Effector memory CD8-positive, alpha-beta T cell (primary cell): ENCODE results near the gene KCNN3.

Experiments used
- ATAC-seq: fragments of 150-1000 bp; cut with Tn5 transposase; replicated peaks from 2 replicates; pipeline ENCODE4 v1.10.0; 2021; ENCODE audit warnings: mild to moderate bottlenecking, moderate library complexity
- DNase-seq, 3 experiments: peaks; one replicate each; pipeline ENCODE4 v3.0.0; 2021
- H3K27ac Mint-ChIP-seq, 2 donors: one replicate each; pipeline ENCODE4 v1.8.0; 2022; ENCODE audit warnings: mild to moderate bottlenecking in 2 of 2, mixed read lengths in 2 of 2, moderate library complexity in 2 of 2
- H3K27me3 Mint-ChIP-seq, 2 donors: one replicate each; pipeline ENCODE4 v1.8.0; 2022; ENCODE audit warnings: mixed read lengths in 2 of 2
- H3K36me3 Mint-ChIP-seq: one replicate; pipeline ENCODE4 v1.8.0; 2022; ENCODE audit warnings: mild to moderate bottlenecking, moderate library complexity, mixed read lengths; ENCODE audit not compliant: insufficient read depth
- H3K4me1 Mint-ChIP-seq, 2 donors: one replicate each; pipeline ENCODE4 v1.8.0; 2022; ENCODE audit warnings: low read depth in 2 of 2, mixed read lengths in 2 of 2
- H3K4me3 Mint-ChIP-seq, 2 donors: one replicate each; pipeline ENCODE4 v1.8.0; 2022; ENCODE audit warnings: mild to moderate bottlenecking in 2 of 2, mixed read lengths in 2 of 2, moderate library complexity in 2 of 2
- H3K9me3 Mint-ChIP-seq, 2 donors: one replicate each; pipeline ENCODE4 v1.8.0; 2022; ENCODE audit warnings: mixed read lengths in 2 of 2

The KCNN3 gene

DNA sequence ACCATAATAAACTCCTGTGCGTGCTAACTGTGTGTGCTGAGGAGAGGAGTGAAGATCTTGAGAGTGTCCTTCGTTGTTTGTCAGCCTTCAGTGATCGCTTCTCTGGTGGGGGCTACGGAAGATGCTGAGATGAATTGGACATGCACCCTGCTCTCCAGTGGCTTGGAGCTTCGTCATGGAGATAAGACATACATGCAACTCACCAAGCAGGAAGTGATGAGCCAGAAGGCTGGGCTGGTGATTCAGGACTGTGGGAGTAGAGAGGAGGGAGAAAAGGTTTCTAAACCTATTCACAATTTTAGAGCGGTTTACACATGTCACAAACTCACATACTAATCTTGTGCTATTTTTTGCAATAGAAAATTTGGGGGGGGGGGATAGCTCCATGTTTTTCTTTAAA, 133.2 kb downstream of the KCNN3 start:
- ATAC-seq = no peak
- no peak for DNase-seq
- H3K27me3 Mint-ChIP-seq = peaks cover 49 to 85% of the 10 kb centered on the region in 2 donors
- peaks cover 0 to 2% of the 10 kb centered on the region in 2 donors for H3K4me1 Mint-ChIP-seq
- H3K9me3 Mint-ChIP-seq = no peaks in the 10 kb centered on the region
- no peaks in the 10 kb centered on the region for H3K36me3 Mint-ChIP-seq
- H3K27ac Mint-ChIP-seq = no peak overlapping the region
- no peak overlapping the region for H3K4me3 Mint-ChIP-seq

DNA sequence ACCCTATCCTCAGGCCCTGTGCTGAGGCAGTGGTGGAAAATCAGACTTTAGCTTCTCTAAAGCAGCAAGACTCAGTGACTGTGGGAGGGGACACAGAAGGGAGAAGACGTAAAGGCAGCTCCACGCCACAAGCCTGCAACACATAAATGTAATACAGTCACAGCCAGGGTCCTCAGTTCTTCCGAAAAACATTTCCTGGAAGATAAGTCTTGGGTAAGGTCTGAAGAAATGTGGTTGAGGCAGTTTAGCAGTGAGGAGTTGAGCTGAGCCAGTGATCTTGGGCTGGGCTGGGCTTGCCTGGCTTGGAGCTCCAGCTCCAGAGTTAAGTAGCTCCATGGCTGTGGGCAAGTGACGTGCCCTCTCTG, 134.3 kb downstream of the KCNN3 start:
- no peaks in the 10 kb centered on the region for H3K9me3 Mint-ChIP-seq
- H3K27me3 Mint-ChIP-seq = peaks cover 48 to 85% of the 10 kb centered on the region in 2 donors
- peaks cover 0 to 2% of the 10 kb centered on the region in 2 donors for H3K4me1 Mint-ChIP-seq
- no peak overlapping the region for H3K4me3 Mint-ChIP-seq
- DNase-seq (no peak), ATAC-seq (no peak)
- H3K36me3 Mint-ChIP-seq = no peaks in the 10 kb centered on the region
- H3K27ac Mint-ChIP-seq = no peak overlapping the region

DNA sequence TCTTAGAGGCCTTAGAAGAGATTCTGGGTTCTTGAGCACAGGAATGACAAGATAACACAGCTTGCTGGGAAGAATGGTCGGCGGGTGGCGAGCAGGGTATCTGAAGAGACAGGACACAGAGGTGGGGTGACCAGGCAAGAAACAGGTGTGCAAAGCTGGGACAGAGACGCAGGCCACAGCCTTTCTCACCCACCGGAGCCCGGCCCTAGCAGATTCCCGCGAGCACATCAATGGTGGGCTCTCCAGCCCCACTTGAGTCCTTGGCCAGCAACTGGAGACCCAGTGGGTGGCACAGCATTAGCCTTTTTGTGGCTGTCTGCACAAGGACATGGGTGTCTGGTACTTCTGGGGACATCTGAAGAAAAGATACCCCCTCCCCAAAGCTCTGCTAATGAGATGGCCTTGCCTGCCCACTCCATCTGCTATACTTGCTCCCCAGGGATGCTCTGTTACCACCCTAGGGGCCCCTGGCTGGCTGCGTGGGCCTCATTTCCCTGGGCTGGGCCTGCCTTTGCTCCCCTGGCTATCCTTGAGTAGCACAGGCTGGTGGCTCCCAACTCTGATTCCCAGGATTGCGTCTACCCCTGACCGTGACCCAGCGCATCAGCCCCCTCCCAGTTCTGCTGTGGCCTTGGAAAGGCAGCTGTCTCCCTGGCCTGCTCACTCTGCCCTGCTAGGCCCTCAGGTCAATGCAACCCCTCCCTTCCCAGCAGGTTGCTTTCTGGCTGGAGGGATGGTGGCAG, 134.8 kb downstream of the KCNN3 start:
- Mint-ChIP-seq H3K4me3 (no peak overlapping the region), H3K27me3 (peaks cover 48 to 87% of the 10 kb centered on the region in 2 donors), H3K4me1 (peaks cover 0 to 2% of the 10 kb centered on the region in 2 donors), H3K36me3 (no peaks in the 10 kb centered on the region), H3K27ac (no peak overlapping the region), H3K9me3 (no peaks in the 10 kb centered on the region)
- DNase-seq = no peak
- ATAC-seq = no peak

DNA sequence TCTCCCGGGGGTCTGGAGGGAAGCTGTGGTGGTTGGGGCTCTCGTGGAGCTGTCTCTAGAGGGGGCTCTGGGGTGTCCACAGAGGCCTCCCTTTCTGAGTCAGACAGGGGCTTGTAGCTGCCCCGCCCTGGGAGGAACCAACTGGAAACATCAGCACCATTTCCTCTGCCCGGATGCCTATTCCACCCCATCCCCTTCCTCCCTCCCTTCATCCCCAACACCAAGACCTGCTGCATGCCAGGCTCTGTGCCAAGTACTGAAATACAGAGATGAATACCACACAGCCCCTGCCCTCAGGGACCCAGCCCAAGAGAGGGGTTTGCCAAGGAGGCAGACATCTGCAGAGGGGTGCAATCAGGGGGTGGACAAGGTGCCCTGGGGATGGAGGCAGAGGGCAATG, 136.5 kb downstream of the KCNN3 start:
- Mint-ChIP-seq H3K27me3 (peaks cover 45 to 91% of the 10 kb centered on the region in 2 donors), H3K4me3 (no peak overlapping the region), H3K4me1 (peaks cover 2 to 3% of the 10 kb centered on the region in 2 donors), H3K9me3 (no peaks in the 10 kb centered on the region), H3K36me3 (no peaks in the 10 kb centered on the region), H3K27ac (no peak overlapping the region)
- DNase-seq (no peak), ATAC-seq (no peak)

DNA sequence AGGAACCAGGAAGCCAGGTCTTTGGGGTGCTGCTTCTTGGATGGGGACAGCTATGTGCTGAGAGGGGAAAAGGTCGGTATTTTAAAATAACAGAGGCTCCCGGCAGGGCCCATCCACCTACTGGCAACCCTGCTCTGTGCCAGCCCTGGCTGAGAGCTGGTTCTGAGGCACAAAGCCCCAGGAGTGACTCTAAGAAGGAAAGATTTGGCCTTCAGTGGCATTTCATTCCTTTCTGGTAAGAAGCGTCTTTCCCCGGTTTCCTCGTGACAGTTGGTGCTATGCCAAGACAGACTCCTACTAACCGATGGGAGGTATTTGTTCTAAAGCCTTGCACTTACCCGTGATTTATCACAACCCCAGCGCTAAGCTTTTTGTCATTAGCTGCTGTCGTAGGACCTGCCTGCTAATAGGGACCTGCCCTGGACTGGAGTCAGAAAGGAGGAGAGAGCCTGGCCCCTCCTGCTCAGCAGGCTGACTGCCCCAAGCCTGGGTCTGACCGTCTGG, 139.0 kb downstream of the KCNN3 start:
- ATAC-seq (no peak), DNase-seq (no peak)
- no peak overlapping the region for H3K27ac Mint-ChIP-seq
- H3K9me3 Mint-ChIP-seq = no peaks in the 10 kb centered on the region
- H3K36me3 Mint-ChIP-seq = peaks cover 3% of the 10 kb centered on the region
- no peak overlapping the region for H3K4me3 Mint-ChIP-seq
- H3K4me1 Mint-ChIP-seq = peaks cover 2 to 5% of the 10 kb centered on the region in 2 donors
- peaks cover 29 to 93% of the 10 kb centered on the region in 2 donors for H3K27me3 Mint-ChIP-seq

DNA sequence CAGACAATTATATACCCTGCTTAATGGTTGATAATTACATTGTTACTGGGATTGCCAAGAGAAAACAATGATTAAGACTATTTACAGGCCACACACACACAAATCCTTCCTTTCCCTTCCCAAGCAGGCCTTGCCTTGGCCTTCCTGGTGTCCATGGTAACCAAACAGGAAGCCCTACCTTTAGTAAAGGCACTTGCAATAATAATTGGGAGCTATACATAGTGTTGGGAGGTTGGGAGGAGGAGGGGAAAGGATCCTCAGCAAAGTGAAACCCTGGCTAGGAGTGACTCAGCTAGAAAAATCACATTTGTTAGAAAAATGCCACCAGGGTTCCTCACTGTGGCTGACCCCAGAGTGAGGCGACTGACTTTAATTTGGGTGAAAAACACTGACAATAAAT, 139.8 kb downstream of the KCNN3 start:
- DNase-seq = no peak
- Mint-ChIP-seq H3K4me3 (no peak overlapping the region), H3K4me1 (peaks cover 3 to 5% of the 10 kb centered on the region in 2 donors), H3K36me3 (peaks cover 3% of the 10 kb centered on the region), H3K27me3 (peaks cover 27 to 92% of the 10 kb centered on the region in 2 donors), H3K27ac (no peak overlapping the region), H3K9me3 (no peaks in the 10 kb centered on the region)
- ATAC-seq = no peak

DNA sequence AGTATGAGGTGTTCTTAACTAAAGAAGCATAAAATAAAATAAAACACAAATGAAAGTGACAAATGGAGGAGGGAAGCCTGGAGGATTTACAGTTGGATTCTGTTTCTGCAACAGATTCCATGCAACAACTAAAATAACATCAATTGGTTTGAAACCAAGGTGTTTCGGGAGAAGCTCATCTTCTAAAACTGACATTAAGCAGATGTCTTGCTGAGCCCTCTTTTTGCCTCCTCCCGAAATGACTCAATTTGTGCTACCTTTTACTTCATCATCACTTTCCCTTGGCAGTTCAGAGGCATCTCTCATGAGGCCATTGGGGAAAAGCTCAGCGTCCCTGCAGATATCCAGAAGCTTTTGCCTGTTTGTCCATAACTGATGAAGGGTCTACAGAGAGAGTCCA, 140.5 kb downstream of the KCNN3 start:
- H3K9me3 Mint-ChIP-seq = no peaks in the 10 kb centered on the region
- H3K4me1 Mint-ChIP-seq = peaks cover 3 to 5% of the 10 kb centered on the region in 2 donors
- ATAC-seq (no peak), DNase-seq (no peak)
- peaks cover 3% of the 10 kb centered on the region for H3K36me3 Mint-ChIP-seq
- H3K27me3 Mint-ChIP-seq = peaks cover 25 to 85% of the 10 kb centered on the region in 2 donors
- H3K4me3 Mint-ChIP-seq = no peak overlapping the region
- no peak overlapping the region for H3K27ac Mint-ChIP-seq

DNA sequence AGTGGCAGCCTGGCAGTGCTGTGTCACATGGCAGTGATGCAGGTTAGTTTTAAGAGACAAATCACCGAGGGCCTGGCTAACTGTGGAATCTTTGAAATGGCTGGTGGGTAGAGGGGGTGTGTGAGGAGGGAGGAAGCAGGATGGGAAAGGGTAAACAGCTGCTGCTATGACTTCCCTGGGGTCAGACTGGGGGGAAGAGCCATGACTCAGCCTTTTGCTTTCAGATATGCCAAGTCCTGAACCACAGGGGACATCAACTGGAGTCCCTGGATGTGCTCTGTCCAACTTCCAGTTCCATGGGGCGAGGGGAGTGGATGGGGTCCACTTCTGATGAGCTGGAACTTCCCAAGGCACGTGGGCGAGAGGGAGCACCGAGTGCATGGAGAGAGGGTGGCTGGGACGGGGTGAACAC, 141.0 kb downstream of the KCNN3 start:
- Mint-ChIP-seq H3K27ac (no peak overlapping the region), H3K9me3 (no peaks in the 10 kb centered on the region), H3K36me3 (peaks cover 3% of the 10 kb centered on the region), H3K4me1 (peaks cover 3 to 5% of the 10 kb centered on the region in 2 donors), H3K27me3 (peaks cover 22 to 80% of the 10 kb centered on the region in 2 donors), H3K4me3 (no peak overlapping the region)
- ATAC-seq = no peak
- no peak for DNase-seq

DNA sequence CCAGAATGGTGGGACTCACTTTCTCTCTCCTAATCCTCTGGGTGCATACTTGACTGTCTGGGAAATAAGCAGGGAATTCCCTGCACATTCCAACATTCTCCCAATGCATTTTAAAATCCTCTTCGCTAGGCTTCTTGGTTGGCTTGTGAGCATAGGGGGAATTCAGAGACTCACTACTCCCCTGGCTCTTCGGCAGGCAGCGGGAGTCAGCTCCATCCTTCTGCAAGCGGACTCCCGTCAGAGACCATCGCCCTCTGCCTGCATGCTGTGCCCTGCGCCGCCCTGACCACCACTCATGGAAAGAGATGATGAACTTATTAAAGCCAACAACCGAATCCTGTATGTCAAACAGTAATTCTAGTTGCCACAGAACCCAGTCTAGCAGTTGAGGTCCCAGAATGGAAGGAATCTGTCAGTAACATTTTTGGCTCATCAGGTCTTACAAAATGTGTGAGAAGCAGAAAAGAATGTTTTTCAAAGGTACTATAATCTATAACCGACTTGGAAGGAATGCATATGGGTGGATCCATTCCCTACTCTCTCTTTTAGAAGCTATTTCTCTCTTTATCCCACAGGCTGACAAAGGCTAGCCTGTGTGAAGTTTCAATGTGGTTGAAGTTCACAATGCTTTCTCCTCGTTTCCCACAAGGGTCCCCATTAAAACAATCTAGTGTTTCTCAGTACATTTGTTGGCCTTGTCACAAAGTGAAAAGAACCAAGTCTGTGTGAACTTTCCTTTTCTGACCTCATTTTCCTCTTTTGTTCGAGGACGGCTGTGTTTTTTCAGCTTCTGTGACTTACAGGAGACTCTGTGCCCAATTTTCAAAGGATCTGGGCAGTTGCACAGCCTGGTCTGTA, 143.0 kb downstream of the KCNN3 start:
- H3K4me1 Mint-ChIP-seq = peaks cover 3 to 5% of the 10 kb centered on the region in 2 donors

DNA sequence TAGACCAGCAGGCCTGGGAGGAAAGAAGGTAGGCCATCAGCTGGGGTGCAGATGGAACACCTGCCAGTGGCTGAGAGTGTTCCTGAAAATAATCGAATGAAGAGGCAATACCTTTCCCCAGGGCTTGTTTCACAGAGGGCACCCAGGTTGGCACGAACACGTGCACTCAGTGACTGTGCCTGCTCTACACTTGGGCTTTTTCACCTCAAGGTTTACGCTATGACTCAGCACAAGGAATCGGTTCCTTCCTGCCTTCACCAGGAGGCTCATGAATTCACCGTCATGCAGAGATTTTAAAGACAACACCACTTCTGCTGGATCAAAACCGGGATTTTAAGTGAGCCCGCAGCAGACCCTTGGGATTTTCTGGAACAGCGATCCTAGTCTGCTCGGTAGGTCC, 143.6 kb downstream of the KCNN3 start:
- Mint-ChIP-seq H3K27me3 (peaks cover 22 to 60% of the 10 kb centered on the region in 2 donors), H3K27ac (no peak overlapping the region), H3K36me3 (peaks cover 5% of the 10 kb centered on the region), H3K4me1 (peaks cover 3 to 5% of the 10 kb centered on the region in 2 donors), H3K9me3 (no peaks in the 10 kb centered on the region), H3K4me3 (no peak overlapping the region)
- no peak for DNase-seq
- ATAC-seq = no peak

More for the DNA sequence above, 143.0 kb downstream of the KCNN3 start:
- DNase-seq = no peak
- Mint-ChIP-seq H3K27ac (no peak overlapping the region), H3K27me3 (peaks cover 22 to 66% of the 10 kb centered on the region in 2 donors), H3K4me3 (no peak overlapping the region), H3K9me3 (no peaks in the 10 kb centered on the region), H3K36me3 (peaks cover 3% of the 10 kb centered on the region)
- no peak for ATAC-seq

DNA sequence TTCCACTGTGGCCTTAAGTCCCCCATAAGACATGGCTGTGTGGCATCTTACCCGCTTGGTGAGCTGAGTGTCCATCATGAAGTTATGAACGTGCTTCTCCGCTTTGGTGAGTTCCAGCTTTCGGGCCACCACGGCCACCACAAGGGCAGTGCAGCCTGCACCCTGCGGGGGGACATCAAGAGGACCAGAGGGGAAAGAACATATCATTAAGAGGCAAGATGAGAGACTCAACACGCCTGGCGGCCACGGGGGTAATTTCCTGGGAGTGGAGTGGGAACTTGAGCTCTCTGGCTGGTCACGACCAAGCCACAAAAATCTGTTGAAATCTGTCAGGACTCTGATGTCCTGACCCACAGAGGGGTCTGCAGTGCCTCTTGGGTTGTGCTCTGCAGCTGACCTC, 144.2 kb downstream of the KCNN3 start:
- Mint-ChIP-seq H3K27ac (no peak overlapping the region), H3K4me1 (peaks cover 3 to 5% of the 10 kb centered on the region in 2 donors)

DNA sequence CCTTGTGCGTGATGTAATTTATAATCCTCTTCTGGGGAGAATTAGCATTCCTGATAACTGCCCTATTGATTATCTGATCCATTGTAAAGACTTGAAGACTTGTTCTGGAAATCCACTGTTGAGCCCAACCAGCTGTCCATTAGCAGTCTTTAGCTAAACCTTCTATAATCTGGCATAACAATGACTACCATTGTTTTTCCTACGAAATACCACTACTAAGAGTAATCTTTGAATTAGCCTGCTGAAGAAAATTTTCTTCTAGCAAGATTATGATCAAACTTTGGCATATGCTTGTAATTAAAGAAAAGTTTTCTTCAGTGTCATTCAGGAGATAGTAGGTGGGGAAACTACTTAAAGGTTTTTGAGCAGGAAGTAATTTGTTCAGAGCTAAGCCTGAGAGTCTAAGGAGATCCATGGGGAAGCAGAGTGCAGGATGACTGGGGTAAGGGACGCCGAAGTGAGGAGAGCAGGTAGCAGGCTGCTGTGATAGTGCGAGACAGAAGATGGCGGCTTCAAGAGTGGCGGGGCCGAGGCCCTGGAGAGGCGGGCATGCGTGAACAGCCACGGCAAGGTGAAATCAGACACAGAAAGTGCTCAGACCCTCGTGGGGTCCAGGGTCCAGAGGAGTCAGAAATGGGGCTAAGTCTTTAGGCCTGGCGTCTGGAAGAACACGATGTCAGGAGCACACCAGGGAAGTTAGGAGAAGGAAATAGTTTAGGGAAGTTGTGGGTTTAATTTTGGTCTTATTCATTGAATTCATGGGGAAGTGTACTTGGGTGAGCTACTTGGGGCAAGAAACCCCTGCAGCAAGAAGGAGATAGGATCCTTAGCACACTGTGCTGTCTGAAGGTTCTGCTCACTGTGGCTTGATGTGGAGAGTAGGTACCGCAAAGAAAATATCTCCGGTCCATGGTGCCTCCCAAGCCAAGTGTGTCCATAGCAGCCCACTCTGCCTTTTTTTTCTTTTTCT, 149.5 kb downstream of the KCNN3 start:
- H3K27me3 Mint-ChIP-seq = peaks cover under 1 to 3% of the 10 kb centered on the region in 2 donors
- peaks cover 13 to 15% of the 10 kb centered on the region in 2 donors for H3K4me1 Mint-ChIP-seq
- no peak overlapping the region for H3K4me3 Mint-ChIP-seq
- DNase-seq (no peak), ATAC-seq (no peak)
- peaks cover 6% of the 10 kb centered on the region for H3K36me3 Mint-ChIP-seq
- no peaks in the 10 kb centered on the region for H3K9me3 Mint-ChIP-seq
- no peak overlapping the region for H3K27ac Mint-ChIP-seq

More for the DNA sequence above, 144.2 kb downstream of the KCNN3 start:
- Mint-ChIP-seq H3K4me3 (no peak overlapping the region), H3K9me3 (no peaks in the 10 kb centered on the region), H3K27me3 (peaks cover 22 to 54% of the 10 kb centered on the region in 2 donors), H3K36me3 (peaks cover 5% of the 10 kb centered on the region)
- DNase-seq (no peak), ATAC-seq (no peak)
